IPS-11a (cell line): ENCODE data around the gene VAV3.

Experiments used
- H3K4me3 ChIP-seq: one replicate; pipeline ENCODE4 v1.5.1; 2013; ENCODE audit warnings: low read depth, low read length, control low read depth

VAV3 gene

DNA sequence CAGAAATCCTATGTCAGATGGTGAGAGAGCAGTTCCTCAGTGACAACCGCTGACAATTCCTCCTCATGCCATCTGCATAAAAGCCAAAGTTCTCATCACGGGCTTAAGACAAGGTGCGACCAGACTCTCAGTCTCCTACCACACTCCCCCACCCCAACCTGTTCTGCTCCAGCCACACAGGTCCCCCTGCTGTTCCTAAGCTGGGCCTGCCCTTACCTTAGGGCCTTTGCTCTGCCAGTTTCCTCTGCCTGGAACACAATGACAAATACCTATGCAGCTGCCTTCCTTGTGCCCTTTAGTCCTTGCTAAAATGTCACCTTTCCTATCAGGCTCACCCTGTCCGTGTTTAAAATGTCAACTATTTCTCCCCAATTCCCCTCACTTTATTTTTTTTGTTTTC, 441.9 kb downstream of the VAV3 start:
- H3K4me3 ChIP-seq: no peak overlapping the region
